WTC11 (cell line): ENCODE measurements around the gene JRKL.

Experiments
- CREB1 ChIP-seq: sonication (generic); formaldehyde crosslinking; IDR thresholded peaks from 2 replicates; pipeline ENCODE4 v1.8.0; 2023; ENCODE audit warnings: mild to moderate bottlenecking, missing genetic modification reagents
- CREM ChIP-seq: sonication (generic); formaldehyde crosslinking; IDR thresholded peaks from 2 replicates; pipeline ENCODE4 v1.8.1; 2022; ENCODE audit warnings: mild to moderate bottlenecking, missing genetic modification reagents, moderate library complexity
- E2F4 ChIP-seq: sonication (generic); formaldehyde crosslinking; IDR thresholded peaks from 2 replicates; pipeline ENCODE4 v1.8.1; 2022; ENCODE audit warnings: low read depth, mild to moderate bottlenecking, moderate library complexity, missing genetic modification reagents, borderline replicate concordance
- FOXK1 ChIP-seq: sonication (generic); formaldehyde crosslinking; IDR thresholded peaks from 2 replicates; pipeline ENCODE4 v1.8.0; 2022; ENCODE audit warnings: mild to moderate bottlenecking, moderate library complexity, missing genetic modification reagents
- RELA ChIP-seq: sonication (generic); formaldehyde crosslinking; IDR thresholded peaks from 2 replicates; pipeline ENCODE4 v1.8.1; 2022; ENCODE audit warnings: missing genetic modification reagents, mild to moderate bottlenecking, borderline replicate concordance
- SMAD4 ChIP-seq: sonication (generic); formaldehyde crosslinking; IDR thresholded peaks from 2 replicates; pipeline ENCODE4 v1.8.0; 2022; ENCODE audit warnings: mild to moderate bottlenecking, missing genetic modification reagents
- SP1 ChIP-seq: sonication (generic); formaldehyde crosslinking; conservative IDR thresholded peaks from 2 replicates; pipeline ENCODE4 v1.8.1; 2022; ENCODE audit warnings: missing genetic modification reagents
- ZBTB21 ChIP-seq: sonication (generic); formaldehyde crosslinking; IDR thresholded peaks from 2 replicates; pipeline ENCODE4 v1.8.1; 2023; ENCODE audit warnings: mild to moderate bottlenecking, missing genetic modification reagents, borderline replicate concordance
- TF ChIP-seq, protein P1 (sequence below): fragments of 200-600 bp; IDR thresholded peaks from 2 replicates; pipeline ENCODE4 v1.8.0; 2022; ENCODE audit warnings: antibody characterized with exemption
- TF ChIP-seq, protein P2 (sequence below): sonication (generic); formaldehyde crosslinking; IDR thresholded peaks from 2 replicates; pipeline ENCODE4 v1.8.1; 2023; ENCODE audit warnings: mild to moderate bottlenecking, missing genetic modification reagents, moderate library complexity
- TF ChIP-seq, protein P3 (sequence below): sonication (generic); formaldehyde crosslinking; IDR thresholded peaks from 2 replicates; pipeline ENCODE4 v1.8.1; 2022; ENCODE audit warnings: mild to moderate bottlenecking, moderate library complexity, missing genetic modification reagents

DNA sequence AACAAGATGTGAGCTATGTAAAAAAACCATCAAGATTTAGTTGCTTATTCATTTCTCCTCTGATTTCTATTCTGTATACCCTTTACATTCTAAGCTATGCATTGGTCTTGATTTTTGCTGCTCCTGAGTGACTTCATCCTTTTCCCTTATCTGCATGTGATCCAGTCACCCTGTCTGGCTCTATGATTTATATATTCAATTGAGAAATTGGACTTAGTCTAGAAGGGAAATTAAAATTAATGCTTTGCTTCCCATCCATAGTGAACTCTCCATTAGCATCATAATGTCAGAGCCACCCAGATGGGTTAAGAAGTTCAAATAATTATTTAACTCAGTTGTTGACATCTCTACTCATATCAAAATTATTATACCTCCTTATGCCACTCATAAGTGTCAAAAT lies 5.0 kb downstream of the JRKL start:
- TF ChIP-seq, protein P1, sequence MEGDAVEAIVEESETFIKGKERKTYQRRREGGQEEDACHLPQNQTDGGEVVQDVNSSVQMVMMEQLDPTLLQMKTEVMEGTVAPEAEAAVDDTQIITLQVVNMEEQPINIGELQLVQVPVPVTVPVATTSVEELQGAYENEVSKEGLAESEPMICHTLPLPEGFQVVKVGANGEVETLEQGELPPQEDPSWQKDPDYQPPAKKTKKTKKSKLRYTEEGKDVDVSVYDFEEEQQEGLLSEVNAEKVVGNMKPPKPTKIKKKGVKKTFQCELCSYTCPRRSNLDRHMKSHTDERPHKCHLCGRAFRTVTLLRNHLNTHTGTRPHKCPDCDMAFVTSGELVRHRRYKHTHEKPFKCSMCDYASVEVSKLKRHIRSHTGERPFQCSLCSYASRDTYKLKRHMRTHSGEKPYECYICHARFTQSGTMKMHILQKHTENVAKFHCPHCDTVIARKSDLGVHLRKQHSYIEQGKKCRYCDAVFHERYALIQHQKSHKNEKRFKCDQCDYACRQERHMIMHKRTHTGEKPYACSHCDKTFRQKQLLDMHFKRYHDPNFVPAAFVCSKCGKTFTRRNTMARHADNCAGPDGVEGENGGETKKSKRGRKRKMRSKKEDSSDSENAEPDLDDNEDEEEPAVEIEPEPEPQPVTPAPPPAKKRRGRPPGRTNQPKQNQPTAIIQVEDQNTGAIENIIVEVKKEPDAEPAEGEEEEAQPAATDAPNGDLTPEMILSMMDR, result no peak
- no peak for TF ChIP-seq ZBTB21 (CRISPR knock-in tag)
- no peak for TF ChIP-seq CREB1 (CRISPR knock-in tag)
- no peak for TF ChIP-seq SMAD4 (CRISPR knock-in tag)
- TF ChIP-seq, protein P2, sequence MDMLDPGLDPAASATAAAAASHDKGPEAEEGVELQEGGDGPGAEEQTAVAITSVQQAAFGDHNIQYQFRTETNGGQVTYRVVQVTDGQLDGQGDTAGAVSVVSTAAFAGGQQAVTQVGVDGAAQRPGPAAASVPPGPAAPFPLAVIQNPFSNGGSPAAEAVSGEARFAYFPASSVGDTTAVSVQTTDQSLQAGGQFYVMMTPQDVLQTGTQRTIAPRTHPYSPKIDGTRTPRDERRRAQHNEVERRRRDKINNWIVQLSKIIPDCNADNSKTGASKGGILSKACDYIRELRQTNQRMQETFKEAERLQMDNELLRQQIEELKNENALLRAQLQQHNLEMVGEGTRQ, result no peak
- no peak for TF ChIP-seq E2F4 (CRISPR knock-in tag)
- TF ChIP-seq CREM, result no peak
- no peak for TF ChIP-seq FOXK1 (CRISPR knock-in tag)
- TF ChIP-seq, protein P3, sequence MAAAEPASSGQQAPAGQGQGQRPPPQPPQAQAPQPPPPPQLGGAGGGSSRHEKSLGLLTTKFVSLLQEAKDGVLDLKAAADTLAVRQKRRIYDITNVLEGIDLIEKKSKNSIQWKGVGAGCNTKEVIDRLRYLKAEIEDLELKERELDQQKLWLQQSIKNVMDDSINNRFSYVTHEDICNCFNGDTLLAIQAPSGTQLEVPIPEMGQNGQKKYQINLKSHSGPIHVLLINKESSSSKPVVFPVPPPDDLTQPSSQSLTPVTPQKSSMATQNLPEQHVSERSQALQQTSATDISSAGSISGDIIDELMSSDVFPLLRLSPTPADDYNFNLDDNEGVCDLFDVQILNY (CRISPR knock-in tag), result no peak
- no peak for TF ChIP-seq SP1
- no peak for TF ChIP-seq RELA (CRISPR knock-in tag)
